ENCODE data around the gene ASB12.

The ASB12 gene

DNA sequence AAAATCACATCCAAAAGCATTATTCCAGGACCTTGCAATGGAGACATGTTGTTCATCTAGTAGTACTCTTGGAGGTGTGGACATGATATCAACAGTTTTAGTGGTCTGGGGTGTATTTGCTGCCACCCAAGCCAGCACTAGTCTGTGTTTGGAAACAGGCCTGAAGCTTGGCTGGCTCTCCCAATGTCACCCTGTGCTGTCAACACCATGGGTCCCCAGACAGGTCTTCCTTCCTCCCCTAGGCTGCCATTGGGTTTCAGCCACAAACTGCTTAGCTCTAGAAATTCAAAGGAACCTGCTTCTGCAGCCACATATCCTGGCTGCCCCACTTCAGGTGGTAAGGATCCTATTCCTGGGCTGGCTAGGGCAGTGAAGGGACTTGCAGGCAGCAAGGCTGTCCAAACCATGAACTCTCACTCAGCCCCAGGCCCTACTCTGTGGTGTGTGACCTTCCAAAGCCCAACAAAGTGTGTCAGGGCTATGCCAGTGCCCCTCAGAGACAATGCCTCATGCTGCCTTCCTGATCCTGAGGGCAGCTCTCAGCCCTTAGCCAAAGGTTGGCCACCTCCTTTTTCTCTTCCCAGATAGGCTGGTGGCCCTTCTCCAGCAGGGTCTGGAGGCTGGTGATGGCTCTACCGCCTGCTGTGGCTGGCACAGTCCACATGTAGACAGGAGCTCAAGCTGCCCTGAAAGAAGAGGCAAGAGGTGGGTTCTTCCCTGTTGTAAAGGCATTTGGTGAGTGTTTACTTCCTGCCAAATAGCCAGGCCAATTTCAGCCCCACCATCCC lies 43.2 kb downstream of the ASB12 start:
- DNase-seq (ENCODE audit: low spot score) = no peak

DNA sequence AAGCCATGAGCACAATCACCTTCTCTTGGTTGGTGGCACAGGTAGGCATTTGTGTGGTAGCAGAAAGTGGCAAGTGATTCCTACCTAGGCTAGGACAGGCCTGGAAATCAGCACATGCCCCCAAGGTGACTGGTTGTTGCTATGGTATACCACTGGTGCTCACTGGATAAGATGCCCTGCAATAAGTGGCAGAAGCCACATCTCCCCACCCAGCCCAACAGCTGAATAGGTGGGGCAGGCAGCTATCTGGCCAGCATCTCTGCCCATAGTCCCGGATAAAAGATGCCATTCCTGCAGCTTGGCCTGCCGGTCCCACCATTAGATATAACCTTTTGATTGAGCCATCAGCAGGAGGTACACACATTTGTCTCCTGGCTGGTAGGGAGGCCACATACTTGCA lies 46.0 kb downstream of the ASB12 start:
- DNase-seq (ENCODE audit: low spot score) = no peak

DNA sequence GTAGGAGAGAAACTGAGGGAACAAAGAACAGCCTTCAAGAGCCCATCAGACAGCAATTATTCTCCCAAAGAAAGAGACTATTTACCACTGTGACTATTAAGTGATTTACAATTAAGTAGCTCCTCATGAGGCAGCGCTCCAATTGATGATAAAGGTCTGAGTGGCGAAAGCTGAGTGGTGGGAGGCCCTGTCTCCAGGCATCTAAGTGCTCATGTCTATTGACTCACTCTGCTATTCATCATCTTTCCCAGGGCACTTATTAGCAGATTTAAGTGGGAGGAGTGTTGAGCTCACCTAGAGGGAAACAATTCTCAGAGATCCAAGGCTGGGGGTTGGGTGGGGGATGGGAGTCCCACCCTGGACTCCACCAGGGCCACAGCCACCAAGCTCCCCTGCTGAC lies 48.2 kb downstream of the ASB12 start:
- no peak for DNase-seq (ENCODE audit: low spot score)

- no peak for DNase-seq (ENCODE audit: low spot score)
Observed at GRCh38 chrX:64176876-64177275, 53.5 kb downstream of the ASB12 start.

Measured in Ammon's horn (tissue), 1 donor.